22Rv1 (cell line): ENCODE results near the gene STAT6.

ENCODE experiments used
- ZFX ChIP-seq: fragments of 450-650 bp; IDR thresholded peaks from 2 replicates; pipeline ENCODE4 v1.6.1; 2017; ENCODE audit warnings: antibody characterized with exemption, borderline replicate concordance
- TF ChIP-seq, protein P1 (sequence below): fragments of 450-650 bp; IDR thresholded peaks from 2 replicates; pipeline ENCODE4 v1.5.1; 2017; ENCODE audit warnings: mild to moderate bottlenecking

DNA sequence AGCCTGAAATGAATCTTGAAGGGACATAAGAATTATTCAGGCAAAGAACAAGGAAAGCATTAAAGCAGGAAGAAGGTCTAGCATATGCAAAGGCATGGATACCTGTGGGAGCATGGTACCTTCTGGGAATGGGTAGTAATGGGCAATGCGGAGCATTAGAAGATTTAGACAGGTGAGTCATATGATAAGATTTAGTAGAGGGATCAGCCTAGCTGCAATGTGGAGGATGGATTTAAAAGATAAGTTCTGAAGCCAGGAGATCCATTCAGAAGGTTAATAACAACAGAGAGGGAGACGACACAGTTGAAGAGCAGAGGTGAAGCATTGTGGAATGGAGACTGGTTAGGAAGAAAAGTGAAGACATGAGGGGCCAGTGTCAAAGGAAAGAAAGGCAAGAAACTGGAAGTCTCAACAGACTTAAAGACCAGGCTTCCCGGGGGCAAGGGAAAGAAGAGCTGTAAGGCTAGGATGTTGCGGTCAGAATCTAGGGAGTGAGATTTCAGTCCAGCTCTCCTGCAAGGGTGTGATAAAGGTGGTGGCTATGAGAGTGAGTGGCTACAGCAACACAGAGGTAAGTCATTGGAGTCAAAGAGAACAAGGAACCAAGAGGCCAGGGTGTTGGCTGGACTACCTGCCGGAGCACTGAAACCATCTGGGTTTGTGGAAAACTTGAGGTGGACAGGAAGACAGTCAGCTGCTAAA lies 5.6 kb upstream of the STAT6 start:
- TF ChIP-seq, protein P1, sequence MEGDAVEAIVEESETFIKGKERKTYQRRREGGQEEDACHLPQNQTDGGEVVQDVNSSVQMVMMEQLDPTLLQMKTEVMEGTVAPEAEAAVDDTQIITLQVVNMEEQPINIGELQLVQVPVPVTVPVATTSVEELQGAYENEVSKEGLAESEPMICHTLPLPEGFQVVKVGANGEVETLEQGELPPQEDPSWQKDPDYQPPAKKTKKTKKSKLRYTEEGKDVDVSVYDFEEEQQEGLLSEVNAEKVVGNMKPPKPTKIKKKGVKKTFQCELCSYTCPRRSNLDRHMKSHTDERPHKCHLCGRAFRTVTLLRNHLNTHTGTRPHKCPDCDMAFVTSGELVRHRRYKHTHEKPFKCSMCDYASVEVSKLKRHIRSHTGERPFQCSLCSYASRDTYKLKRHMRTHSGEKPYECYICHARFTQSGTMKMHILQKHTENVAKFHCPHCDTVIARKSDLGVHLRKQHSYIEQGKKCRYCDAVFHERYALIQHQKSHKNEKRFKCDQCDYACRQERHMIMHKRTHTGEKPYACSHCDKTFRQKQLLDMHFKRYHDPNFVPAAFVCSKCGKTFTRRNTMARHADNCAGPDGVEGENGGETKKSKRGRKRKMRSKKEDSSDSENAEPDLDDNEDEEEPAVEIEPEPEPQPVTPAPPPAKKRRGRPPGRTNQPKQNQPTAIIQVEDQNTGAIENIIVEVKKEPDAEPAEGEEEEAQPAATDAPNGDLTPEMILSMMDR: no peak
- TF ChIP-seq ZFX: no peak
